Measurements from ENCODE around the gene DLX3. TPM values are rescaled to one million over a fixed set of nuclear protein-coding genes. Genes with fewer than 3 reads are reported as not detected.

DLX3 gene
- total RNA-seq, 1 donor from 2014 or later, result 0.69 TPM

DNA sequence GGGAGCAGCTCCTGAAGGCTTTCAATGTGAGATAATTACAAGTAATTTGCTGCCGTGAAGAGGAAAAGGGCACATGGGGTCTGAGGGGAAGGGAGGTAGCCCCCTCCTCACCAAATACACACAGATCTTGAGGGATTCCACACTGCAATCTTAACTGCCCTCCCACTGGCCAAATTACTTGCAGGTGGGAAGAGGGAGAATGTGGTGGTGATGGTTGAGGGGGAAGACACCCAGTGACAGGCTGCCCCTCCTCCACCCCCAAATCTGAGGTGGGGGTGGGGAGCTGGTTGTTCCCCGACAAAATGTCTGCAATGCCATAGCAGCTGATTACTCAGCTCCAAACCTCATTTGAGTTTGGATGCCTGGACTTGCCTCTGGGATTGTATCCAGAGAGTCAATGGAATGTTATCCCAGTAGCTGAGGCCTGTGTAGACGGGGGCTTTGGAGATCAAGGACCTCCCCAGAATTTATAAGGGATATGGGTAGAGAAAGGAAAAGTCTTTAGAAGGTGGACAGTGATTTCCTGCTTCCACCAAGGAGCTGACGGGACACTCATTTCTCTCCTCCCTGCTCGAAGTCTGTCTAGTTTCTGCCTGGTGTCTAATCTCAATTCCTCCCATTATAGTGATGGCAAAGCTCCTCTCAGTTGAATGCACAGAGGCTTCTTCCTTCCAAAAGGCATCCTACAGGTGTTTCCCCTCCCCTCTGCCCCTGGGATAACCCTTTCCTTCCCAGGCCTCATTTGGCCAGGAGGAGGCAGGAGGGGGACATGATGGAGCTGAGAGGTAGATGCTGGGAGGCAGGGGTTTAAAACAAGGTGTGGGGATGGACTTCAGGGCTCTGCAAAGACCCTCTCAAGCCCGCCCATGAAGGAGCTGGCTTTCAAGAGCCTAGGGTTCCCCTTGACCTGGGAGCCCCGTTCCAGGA, 17.3 kb downstream of the DLX3 start:
- DNase-seq, result no peak
- Histone ChIP-seq H3K36me3 (no peaks in the 10 kb centered on the region), H3K9me3 (no peaks in the 10 kb centered on the region), H3K4me3 (no peak overlapping the region), H3K27ac (no peak overlapping the region), H3K27me3 (peaks cover 40% of the 10 kb centered on the region), H3K4me1 (peaks cover under 1% of the 10 kb centered on the region)
- no peak for ATAC-seq
- intact Hi-C loops (cut with DNase I), result no loop called here
- TF ChIP-seq CTCF (IDR thresholded peaks at IDR 0.05), result no peak

DNA sequence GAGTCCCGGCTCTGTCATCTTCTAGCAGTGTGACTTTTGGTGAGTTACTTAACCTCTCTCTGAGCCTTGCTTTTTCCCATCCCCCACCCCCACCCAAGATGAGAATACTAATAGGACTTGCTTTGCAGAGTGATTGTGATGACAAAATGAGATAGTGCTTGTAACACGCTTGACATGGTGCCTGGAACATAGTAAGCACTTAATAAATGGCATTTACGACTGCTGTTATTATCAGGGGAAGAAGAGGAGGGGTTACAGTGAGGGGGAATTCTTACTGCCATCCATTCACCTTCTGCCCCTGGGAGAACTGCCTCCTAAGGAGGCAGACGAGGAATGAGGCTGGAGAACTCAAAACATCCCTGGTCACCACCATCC, 18.2 kb downstream of the DLX3 start:
- H3K27ac ChIP-seq, result no peak overlapping the region
- H3K27me3 ChIP-seq, result peaks cover 49% of the 10 kb centered on the region
- intact Hi-C loops (cut with DNase I), result no loop called here

GRCh38 chr17:49976163-49976827, 18.7 kb downstream of the DLX3 start:
- no peaks in the 10 kb centered on the region for H3K9me3 ChIP-seq
- ATAC-seq, result no peak
- DNase-seq, result no peak
- peaks cover 54% of the 10 kb centered on the region for H3K27me3 ChIP-seq
- H3K27ac ChIP-seq, result no peak overlapping the region
- H3K4me1 ChIP-seq, result peaks cover 13% of the 10 kb centered on the region
- no peak overlapping the region for H3K4me3 ChIP-seq
- intact Hi-C loops (cut with DNase I), result no loop called here
- no peaks in the 10 kb centered on the region for H3K36me3 ChIP-seq
- TF ChIP-seq CTCF (IDR thresholded peaks at IDR 0.05), result no peak

More for the DNA sequence above, 18.2 kb downstream of the DLX3 start:
- Histone ChIP-seq H3K9me3 (no peaks in the 10 kb centered on the region), H3K36me3 (no peaks in the 10 kb centered on the region), H3K4me3 (no peak overlapping the region), H3K4me1 (peaks cover 9% of the 10 kb centered on the region)
- ATAC-seq (no peak), DNase-seq (no peak)
- TF ChIP-seq CTCF (IDR thresholded peaks at IDR 0.05), result no peak

DNA sequence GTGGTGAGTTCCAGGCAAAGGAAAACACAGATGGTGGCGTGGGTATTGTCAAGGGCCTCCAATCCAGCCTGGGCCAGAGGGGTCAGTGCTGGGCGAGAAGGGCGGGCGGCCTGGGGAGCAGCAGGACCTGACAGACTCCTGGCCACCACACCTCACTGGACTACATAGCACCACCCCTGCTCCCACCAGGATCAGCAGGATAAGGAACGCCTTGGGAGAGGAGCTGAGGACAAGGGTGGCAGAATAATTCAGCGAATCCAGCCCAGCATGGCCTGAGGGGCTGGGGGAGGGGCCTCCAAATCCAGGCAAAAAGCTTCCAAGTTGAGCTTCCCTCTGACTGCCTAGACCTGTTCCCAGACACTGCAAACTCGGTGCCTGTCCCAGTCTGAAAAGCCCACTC, 19.5 kb downstream of the DLX3 start:
- DNase-seq (no peak), ATAC-seq (no peak)
- no peak for TF ChIP-seq CTCF (IDR thresholded peaks at IDR 0.05)
- Histone ChIP-seq H3K27ac (no peak overlapping the region), H3K27me3 (peaks cover 60% of the 10 kb centered on the region), H3K4me1 (peaks cover 13% of the 10 kb centered on the region), H3K4me3 (no peak overlapping the region), H3K36me3 (no peaks in the 10 kb centered on the region), H3K9me3 (no peaks in the 10 kb centered on the region)
- intact Hi-C loops (cut with DNase I), result no loop called here

DNA sequence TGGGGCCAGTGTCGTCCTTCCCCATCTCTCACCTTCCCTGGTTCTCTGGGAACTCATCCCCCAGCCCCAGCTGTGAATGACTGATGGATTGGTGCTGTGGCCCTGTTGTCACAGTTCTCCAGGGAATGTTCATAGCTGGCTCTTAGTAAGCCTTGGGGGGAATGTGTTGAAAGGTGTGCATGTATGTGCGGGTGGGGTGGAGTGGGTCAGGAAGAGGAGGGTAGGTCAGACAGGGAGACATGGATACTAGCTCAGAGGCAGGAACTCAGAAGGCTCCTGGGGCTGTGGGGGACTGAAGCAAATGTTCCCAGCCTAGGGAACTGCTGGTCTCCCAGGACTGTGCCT, 21.8 kb downstream of the DLX3 start:
- Histone ChIP-seq H3K27ac (no peak overlapping the region), H3K4me3 (no peak overlapping the region), H3K36me3 (no peaks in the 10 kb centered on the region), H3K9me3 (no peaks in the 10 kb centered on the region), H3K27me3 (peaks cover 73% of the 10 kb centered on the region), H3K4me1 (peaks cover 24% of the 10 kb centered on the region)
- ATAC-seq (no peak), DNase-seq (no peak)
- intact Hi-C loops (cut with DNase I), result no loop called here
- TF ChIP-seq CTCF (IDR thresholded peaks at IDR 0.05), result no peak

All from upper lobe of right lung (tissue), 1 donor.